B cell (primary cell): ENCODE measurements around the gene PPP3CA. TPM values are rescaled to one million over a fixed set of nuclear protein-coding genes. Genes with fewer than 3 reads are reported as not detected.

Source experiments
- ATAC-seq: fragments of 200-7000 bp; cut with Tn5 transposase; one replicate; pipeline ENCODE4 v1.10.0; 2021; ENCODE audit warnings: low read depth, mild to moderate bottlenecking, moderate number of reproducible peaks, moderate library complexity
- CTCF ChIA-PET: fragments of 350-600 bp; sonication (Branson Sonifier 250); formaldehyde crosslinking; loops from one replicate; lab custom pipeline; 2021; ENCODE audit warnings: antibody characterized with exemption, inconsistent platforms; lab: Charles Lee
- POLR2A ChIA-PET: fragments of 350-600 bp; sonication (Branson Sonifier 250); formaldehyde crosslinking; loops from one replicate; lab custom pipeline; 2021; ENCODE audit warnings: antibody characterized with exemption; lab: Charles Lee
- DNase-seq: peaks from one replicate; pipeline ENCODE4 v3.0.0; 2013
- H2AFZ ChIP-seq: 2 replicates; pipeline ENCODE4 v1.6.1; 2012; ENCODE audit warnings: mild to moderate bottlenecking, low read depth, low read length; ENCODE audit not compliant: insufficient read depth, poor library complexity, severe bottlenecking
- H3K27ac ChIP-seq, 2 donors: 1 replicate in 1 of 2; 2 replicates in 1 of 2; pipeline ENCODE4 v1.5.1; 2012 to 2013; ENCODE audit warnings: low read length in 2 of 2, mild to moderate bottlenecking in 2 of 2, moderate library complexity in 1 of 2
- H3K27me3 ChIP-seq, 4 experiments: fragments of 200-600 bp in 1 of 4; sonication (generic) in 1 of 4; replicated peaks in 1 of 4; 1 replicate in 2 of 4; 2 replicates in 2 of 4; pipeline versions ENCODE4 v1.6.1 to v1.7.0; 2013 to 2016; ENCODE audit warnings: low read length in 3 of 4, mild to moderate bottlenecking in 2 of 4, mixed read lengths in 1 of 4, moderate library complexity in 1 of 4; ENCODE audit not compliant: insufficient read depth in 4 of 4, control insufficient read depth in 3 of 4; ENCODE audit errors: control extremely low read depth in 1 of 4
- H3K36me3 ChIP-seq, 2 experiments: replicated peaks in 1 of 2; 1 replicate in 1 of 2; 2 replicates in 1 of 2; pipeline versions ENCODE4 v1.6.1 to v1.7.1; 2013; ENCODE audit warnings: low read length in 1 of 2; ENCODE audit not compliant: insufficient read depth in 2 of 2, control insufficient read depth in 1 of 2; ENCODE audit errors: control extremely low read depth in 1 of 2, extremely low read depth in 1 of 2
- H3K4me1 ChIP-seq, 2 donors: fragments of 200-600 bp in 1 of 2; sonication (generic) in 1 of 2; 1 replicate in 1 of 2; 2 replicates in 1 of 2; pipeline versions ENCODE4 v1.5.1 to v1.6.1; 2013 to 2017; ENCODE audit warnings: low read length in 2 of 2; ENCODE audit not compliant: control insufficient read depth in 2 of 2, insufficient read depth in 2 of 2
- H3K4me2 ChIP-seq: replicated peaks from 2 replicates; pipeline ENCODE3; 2012; ENCODE audit warnings: mild to moderate bottlenecking, low read depth, low read length; ENCODE audit not compliant: poor library complexity, severe bottlenecking
- H3K4me3 ChIP-seq, 5 experiments: fragments of 200-600 bp in 1 of 5; sonication (generic) in 1 of 5; 1 replicate in 3 of 5; 2 replicates in 2 of 5; pipeline versions ENCODE4 v1.5.1 to v1.7.0; 2011 to 2016; ENCODE audit warnings: low read length in 4 of 5, mild to moderate bottlenecking in 4 of 5, low read depth in 2 of 5, control low read depth in 1 of 5, moderate library complexity in 1 of 5; ENCODE audit not compliant: insufficient read depth in 1 of 5; ENCODE audit errors: control extremely low read depth in 1 of 5, extremely low read depth in 1 of 5
- H3K79me2 ChIP-seq: fragments of 200-600 bp; sonication (generic); one replicate; pipeline ENCODE4 v1.6.0; 2016; ENCODE audit warnings: low read length; ENCODE audit not compliant: control insufficient read depth, insufficient read depth
- H3K9ac ChIP-seq: fragments of 200-600 bp; sonication (generic); 2 replicates; pipeline ENCODE4 v1.6.1; 2017; ENCODE audit warnings: mild to moderate bottlenecking, low read length, moderate library complexity
- H3K9me3 ChIP-seq, 3 donors: one replicate each; pipeline versions ENCODE4 v1.6.1 to v1.7.1; 2013; ENCODE audit warnings: low read length in 2 of 3; ENCODE audit not compliant: control insufficient read depth in 2 of 3, insufficient read depth in 1 of 3; ENCODE audit errors: control extremely low read depth in 1 of 3
- H4K20me1 ChIP-seq: 2 replicates; pipeline ENCODE4 v1.6.0; 2012; ENCODE audit warnings: mild to moderate bottlenecking, low read length; ENCODE audit not compliant: insufficient read depth, control insufficient read depth, poor library complexity, severe bottlenecking
- H3K27ac Mint-ChIP-seq: one replicate; pipeline ENCODE4 v1.8.0; 2021; ENCODE audit warnings: mixed read lengths
- H3K27me3 Mint-ChIP-seq: one replicate; pipeline ENCODE4 v1.8.0; 2021; ENCODE audit warnings: mixed read lengths
- H3K4me1 Mint-ChIP-seq: one replicate; pipeline ENCODE4 v1.8.0; 2021; ENCODE audit warnings: mixed read lengths
- H3K4me3 Mint-ChIP-seq: one replicate; pipeline ENCODE4 v1.8.0; 2021; ENCODE audit warnings: mixed read lengths
- H3K9me3 Mint-ChIP-seq: one replicate; pipeline ENCODE4 v1.8.0; 2022; ENCODE audit warnings: mixed read lengths; ENCODE audit not compliant: insufficient read depth
- EZH2 ChIP-seq: IDR thresholded peaks from 2 replicates; pipeline ENCODE4 v1.6.1; 2012; ENCODE audit warnings: borderline replicate concordance, low read depth, mild to moderate bottlenecking, moderate library complexity, low read length; ENCODE audit not compliant: insufficient read depth, poor library complexity, severe bottlenecking
- WGBS: methylation state at CpG from one replicate; pipeline ENCODE4 v1.1.5; 2013; ENCODE audit warnings: missing lambda C conversion rate; ENCODE audit not compliant: insufficient coverage; 5-methylcytosine and 5-hydroxymethylcytosine counted together
- intact Hi-C: fragments of 100-400 bp; cut with micrococcal nuclease; formaldehyde crosslinking; loops from one replicate; pipeline ENCODE4 v1.10.0; 2022
- polyA plus RNA-seq: library from polyadenylated mRNA; depleted of rRNA; stranded (reverse); fragments of >200 nt; gene quantifications from 2 replicates; pipeline ENCODE4 v1.2.3, GENCODE V29; 2012
- total RNA-seq, 2 donors: library from RNA; stranded (reverse); fragments of 120-200 nt in 1 of 2; gene quantifications; 1 replicate in 1 of 2; 2 replicates in 1 of 2; pipeline versions ENCODE4 v1.2.3 to v1.2.4, GENCODE V29; 2013 to 2022
- TF ChIP-seq, protein P1 (sequence below): fragments of 200-600 bp; IDR thresholded peaks from one replicate; pipeline ENCODE4 v1.8.0; 2022; ENCODE audit warnings: antibody characterized with exemption, mild to moderate bottlenecking

The PPP3CA gene
- total and polyA plus RNA-seq, 2 donors (not counting 1 experiment from before 2014, with no cell fraction given): 14.3 to 85.1 TPM

DNA sequence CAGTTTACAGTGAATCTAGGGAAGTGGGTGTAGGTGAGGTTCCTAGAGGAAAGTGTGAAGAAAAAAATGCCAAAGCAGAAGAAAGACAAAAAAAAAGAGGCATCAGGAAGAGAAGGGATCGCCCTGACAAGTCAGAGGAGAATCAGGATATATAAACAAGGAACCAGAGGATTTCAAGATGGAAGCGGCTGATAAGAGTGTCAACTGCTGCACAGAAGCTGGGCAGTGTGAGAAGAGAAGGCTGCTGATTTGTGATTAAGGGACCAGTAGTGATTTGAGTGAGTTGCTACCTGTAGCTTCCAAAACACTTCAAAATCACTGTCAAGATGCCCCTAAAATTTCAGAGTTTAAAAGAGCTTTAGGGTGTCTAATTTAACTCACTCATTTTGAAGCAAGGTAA, 258.2 kb downstream of the PPP3CA start:
- H3K27me3 ChIP-seq: no peaks in the 10 kb centered on the region
- peaks cover 0 to 3% (median 2%) of the 10 kb centered on the region in 3 donors for H3K9me3 ChIP-seq
- ChIA-PET POLR2A (no interaction called here), CTCF (interaction anchor here (0.7 kb wide), 2 partner anchors 61 to 91 kb away, joined by 3 to 5 read pairs; no protein-coding TSS in a partner anchor)
- H3K4me2 ChIP-seq: no peak overlapping the region
- H3K4me3 ChIP-seq: no peak overlapping the region
- ATAC-seq: no peak
- no peaks in the 10 kb centered on the region for H3K79me2 ChIP-seq
- peak overlapping the region in 1 of 2 donors; percentile 23 for H3K27ac ChIP-seq
- intact Hi-C loops: loop anchor here (5.0 to 10.0 kb wide), 2 partner anchors 53 to 706 kb away; partner anchors contain the start of gene BANK1
- Mint-ChIP-seq H3K27me3 (no peaks in the 10 kb centered on the region), H3K27ac (peak overlapping the region; percentile 59), H3K4me1 (peaks cover 43% of the 10 kb centered on the region), H3K9me3 (no peaks in the 10 kb centered on the region), H3K4me3 (no peak overlapping the region)
- WGBS: 92% methylated on average over 2 of the region's 2 CpGs
- TF ChIP-seq, protein P1, sequence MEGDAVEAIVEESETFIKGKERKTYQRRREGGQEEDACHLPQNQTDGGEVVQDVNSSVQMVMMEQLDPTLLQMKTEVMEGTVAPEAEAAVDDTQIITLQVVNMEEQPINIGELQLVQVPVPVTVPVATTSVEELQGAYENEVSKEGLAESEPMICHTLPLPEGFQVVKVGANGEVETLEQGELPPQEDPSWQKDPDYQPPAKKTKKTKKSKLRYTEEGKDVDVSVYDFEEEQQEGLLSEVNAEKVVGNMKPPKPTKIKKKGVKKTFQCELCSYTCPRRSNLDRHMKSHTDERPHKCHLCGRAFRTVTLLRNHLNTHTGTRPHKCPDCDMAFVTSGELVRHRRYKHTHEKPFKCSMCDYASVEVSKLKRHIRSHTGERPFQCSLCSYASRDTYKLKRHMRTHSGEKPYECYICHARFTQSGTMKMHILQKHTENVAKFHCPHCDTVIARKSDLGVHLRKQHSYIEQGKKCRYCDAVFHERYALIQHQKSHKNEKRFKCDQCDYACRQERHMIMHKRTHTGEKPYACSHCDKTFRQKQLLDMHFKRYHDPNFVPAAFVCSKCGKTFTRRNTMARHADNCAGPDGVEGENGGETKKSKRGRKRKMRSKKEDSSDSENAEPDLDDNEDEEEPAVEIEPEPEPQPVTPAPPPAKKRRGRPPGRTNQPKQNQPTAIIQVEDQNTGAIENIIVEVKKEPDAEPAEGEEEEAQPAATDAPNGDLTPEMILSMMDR: no peak
- no peaks in the 10 kb centered on the region for H4K20me1 ChIP-seq
- DNase-seq: no peak
- peaks cover 23 to 25% of the 10 kb centered on the region in 2 donors for H3K4me1 ChIP-seq
- H2AFZ ChIP-seq: no peak overlapping the region
- H3K36me3 ChIP-seq: peaks cover 0 to 5% of the 10 kb centered on the region in 2 experiments
- no peak overlapping the region for H3K9ac ChIP-seq

DNA sequence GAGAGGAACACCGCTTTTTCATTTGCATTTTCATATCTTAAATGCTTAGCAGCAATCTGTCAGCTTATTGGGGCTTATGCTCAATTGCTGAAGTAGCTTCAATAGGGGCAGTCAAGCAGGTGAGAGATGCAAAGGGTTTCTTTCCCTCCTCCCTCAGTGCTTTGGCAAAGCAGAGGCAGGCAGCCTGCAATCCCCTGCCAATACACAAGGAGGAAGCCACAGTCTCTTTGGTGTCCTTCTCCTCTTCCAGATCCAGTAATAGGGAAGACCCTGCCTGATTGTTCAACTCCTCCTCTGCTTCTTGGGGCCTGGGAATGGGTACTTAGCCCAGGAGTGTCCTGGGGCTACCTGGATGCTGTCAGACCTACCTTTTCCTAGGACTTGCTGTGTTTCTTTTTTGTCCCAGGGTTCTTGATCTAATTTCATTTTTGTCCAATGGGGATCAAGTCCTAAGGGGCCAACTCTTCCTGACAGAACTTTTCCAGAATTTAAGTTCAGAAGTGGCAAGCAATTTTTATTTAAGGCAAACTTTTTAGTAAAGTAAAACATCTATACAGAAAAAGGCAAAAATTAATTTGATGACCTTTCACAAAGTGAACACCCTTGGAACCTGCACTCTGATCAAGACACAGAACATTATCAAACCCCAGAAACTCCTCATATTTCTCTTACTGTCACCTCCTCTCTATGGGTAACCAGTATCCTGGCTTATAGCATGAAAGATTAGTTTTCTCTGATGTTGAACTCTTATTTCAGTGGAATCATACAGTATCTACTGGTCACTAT, 260.3 kb downstream of the PPP3CA start:
- Histone ChIP-seq H3K27ac (peak overlapping the region in 1 of 2 donors; percentile 33), H3K4me2 (no peak overlapping the region), H3K4me1 (peaks cover 24 to 29% of the 10 kb centered on the region in 2 donors), H3K4me3 (no peak overlapping the region), H3K27me3 (no peaks in the 10 kb centered on the region), H3K9ac (no peak overlapping the region), H3K36me3 (peaks cover 2 to 9% of the 10 kb centered on the region in 2 experiments), H3K79me2 (peaks cover 5% of the 10 kb centered on the region), H3K9me3 (peaks cover 0 to 4% (median 0%) of the 10 kb centered on the region in 3 donors), H4K20me1 (no peaks in the 10 kb centered on the region), H2AFZ (no peak overlapping the region)
- intact Hi-C loops: loop anchor here (5.0 to 10.0 kb wide), 2 partner anchors 55 to 708 kb away; partner anchors contain the start of gene BANK1
- H3K4me3 Mint-ChIP-seq: no peak overlapping the region
- H3K27me3 Mint-ChIP-seq: no peaks in the 10 kb centered on the region
- CTCF ChIA-PET: interaction anchor here (1.0 kb wide), 2 partner anchors 29 to 86 kb away, joined by 3 to 5 read pairs; no protein-coding TSS in a partner anchor
- ATAC-seq (peak; percentile 18), DNase-seq (peak; percentile 23)
- WGBS: no CpG with 5 or more reads among the region's 1 CpG
- no peaks in the 10 kb centered on the region for H3K9me3 Mint-ChIP-seq
- peaks cover 56% of the 10 kb centered on the region for H3K4me1 Mint-ChIP-seq
- TF ChIP-seq, protein P1: peak; percentile 10
- no peak for TF ChIP-seq EZH2
- POLR2A ChIA-PET: interaction anchor here (1.2 kb wide), 1 partner anchor 13 kb away, joined by 3 read pairs; no protein-coding TSS in a partner anchor
- H3K27ac Mint-ChIP-seq: peak overlapping the region; percentile 54
